H1 (cell line): Measurements from ENCODE around the gene SPAG5. TPM values are rescaled to one million over a fixed set of nuclear protein-coding genes. Genes with fewer than 3 reads are reported as not detected.

Experiments
- CTCF ChIA-PET: fragments of 300-600 bp; sonication (Branson Sonifier 250); formaldehyde crosslinking; loops from one replicate; lab custom pipeline; 2021; ENCODE audit not compliant: partially characterized antibody; lab: Charles Lee
- POLR2A ChIA-PET: fragments of 300-600 bp; sonication (Branson Sonifier 250); formaldehyde crosslinking; loops from one replicate; lab custom pipeline; 2021; ENCODE audit warnings: inconsistent platforms; ENCODE audit not compliant: partially characterized antibody; lab: Charles Lee
- DNase-seq, 2 experiments: peaks; one replicate each; pipeline versions ENCODE4 v3.0.0 to v3.0.0-alpha.2; 2010 to 2022; ENCODE audit warnings: low spot score in 2 of 2, low read depth in 1 of 2, mixed read lengths in 1 of 2
- FAIRE-seq: peaks from 2 replicates; lab custom pipeline; 2011; peaks lifted over from hg19 to GRCh38; lab: Jason Lieb, UNC
- H2AFZ ChIP-seq: 2 replicates; pipeline ENCODE4 v1.8.1; 2012; ENCODE audit warnings: low read length, inconsistent platforms
- H2AK5ac ChIP-seq: 2 replicates; pipeline ENCODE4 v1.6.1; 2013; ENCODE audit warnings: low read depth, low read length
- H2BK120ac ChIP-seq: replicated peaks from 2 replicates; pipeline ENCODE3; 2013; ENCODE audit warnings: low read depth, low read length, inconsistent platforms
- H2BK12ac ChIP-seq: 2 replicates; pipeline ENCODE4 v1.6.1; 2013; ENCODE audit warnings: low read depth, low read length
- H2BK15ac ChIP-seq: 2 replicates; pipeline ENCODE4 v1.6.1; 2013; ENCODE audit warnings: low read length
- H2BK20ac ChIP-seq: 2 replicates; pipeline ENCODE4 v1.6.1; 2013; ENCODE audit warnings: low read length
- H2BK5ac ChIP-seq: 2 replicates; pipeline ENCODE4 v1.6.1; 2013; ENCODE audit warnings: low read depth, low read length
- H3K14ac ChIP-seq: 2 replicates; pipeline ENCODE4 v1.6.1; 2013; ENCODE audit warnings: inconsistent platforms; ENCODE audit not compliant: insufficient read length
- H3K18ac ChIP-seq: 2 replicates; pipeline ENCODE4 v1.6.1; 2013; ENCODE audit warnings: low read length; ENCODE audit errors: extremely low read depth
- H3K23ac ChIP-seq: 2 replicates; pipeline ENCODE4 v1.6.1; 2013; ENCODE audit warnings: inconsistent platforms; ENCODE audit not compliant: insufficient read length
- H3K23me2 ChIP-seq: 2 replicates; pipeline ENCODE4 v1.6.1; 2013; ENCODE audit warnings: low read depth, low read length
- H3K27ac ChIP-seq: 2 replicates; pipeline ENCODE4 v1.6.1; 2011; ENCODE audit warnings: low read depth, low read length, inconsistent platforms
- H3K27me3 ChIP-seq, 4 experiments: replicated peaks in 1 of 4; 1 replicate in 1 of 4; 2 replicates in 3 of 4; pipeline versions ENCODE4 v1.6.1 to v1.8.1; 2011 to 2013; ENCODE audit warnings: low read length in 3 of 4, mild to moderate bottlenecking in 3 of 4, inconsistent platforms in 2 of 4, mixed read lengths in 2 of 4, moderate library complexity in 1 of 4; ENCODE audit not compliant: control insufficient read depth in 3 of 4, insufficient read depth in 3 of 4; ENCODE audit errors: extremely low read depth in 1 of 4
- H3K36me3 ChIP-seq, 4 experiments: 2 replicates each; pipeline versions ENCODE4 v1.6.1 to v1.8.1; 2011 to 2013; ENCODE audit warnings: mild to moderate bottlenecking in 4 of 4, low read length in 3 of 4, moderate library complexity in 2 of 4, control low read depth in 1 of 4, inconsistent platforms in 1 of 4; ENCODE audit not compliant: insufficient read depth in 4 of 4, control insufficient read depth in 2 of 4
- H3K4ac ChIP-seq: replicated peaks from 2 replicates; pipeline ENCODE3; 2013; ENCODE audit warnings: low read length, low read depth, mixed read lengths, inconsistent platforms; ENCODE audit not compliant: insufficient read length
- H3K4me1 ChIP-seq, 4 experiments: replicated peaks in 1 of 4; 1 replicate in 1 of 4; 2 replicates in 3 of 4; pipeline versions ENCODE4 v1.6.1 to v1.8.1; 2011 to 2013; ENCODE audit warnings: low read length in 3 of 4, inconsistent platforms in 2 of 4, mixed read lengths in 1 of 4; ENCODE audit not compliant: insufficient read depth in 4 of 4, control insufficient read depth in 3 of 4
- H3K4me2 ChIP-seq, 2 experiments: 2 replicates each; pipeline versions ENCODE4 v1.6.1 to v1.8.1; 2011 to 2013; ENCODE audit warnings: low read depth in 2 of 2, low read length in 2 of 2, control low read depth in 1 of 2, inconsistent platforms in 1 of 2, mild to moderate bottlenecking in 1 of 2; ENCODE audit not compliant: insufficient read depth in 1 of 2
- H3K4me3 ChIP-seq, 4 experiments: fragments of 200-600, 300-600 bp in 1 of 4; sonication (generic), shearing (Covaris generic), sonication (Bioruptor Twin) in 1 of 4; 2 replicates each; pipeline versions ENCODE4 v1.5.1 to v1.8.1; 2011 to 2016; ENCODE audit warnings: low read length in 4 of 4, low read depth in 3 of 4, control low read depth in 2 of 4, inconsistent platforms in 2 of 4, mild to moderate bottlenecking in 2 of 4, mixed read lengths in 1 of 4, moderate library complexity in 1 of 4; ENCODE audit not compliant: insufficient read depth in 2 of 4; ENCODE audit errors: extremely low read depth in 1 of 4
- H3K56ac ChIP-seq: replicated peaks from 2 replicates; pipeline ENCODE3; 2013; ENCODE audit warnings: low read depth, mild to moderate bottlenecking, mixed read lengths, low read length, inconsistent platforms; ENCODE audit not compliant: insufficient read length
- H3K79me1 ChIP-seq: 2 replicates; pipeline ENCODE4 v1.6.1; 2013; ENCODE audit warnings: low read depth, low read length, control low read depth
- H3K79me2 ChIP-seq, 2 experiments: 2 replicates each; pipeline versions ENCODE4 v1.6.1 to v1.8.1; 2012 to 2013; ENCODE audit warnings: low read length in 2 of 2, mild to moderate bottlenecking in 2 of 2, inconsistent platforms in 1 of 2; ENCODE audit not compliant: insufficient read depth in 2 of 2, control insufficient read depth in 1 of 2
- H3K9ac ChIP-seq, 4 experiments: replicated peaks in 1 of 4; 1 replicate in 1 of 4; 2 replicates in 3 of 4; pipeline versions ENCODE4 v1.6.1 to v1.8.1; 2011 to 2013; ENCODE audit warnings: low read depth in 3 of 4, low read length in 3 of 4, control low read depth in 2 of 4, mild to moderate bottlenecking in 2 of 4, moderate library complexity in 2 of 4, inconsistent platforms in 1 of 4; ENCODE audit errors: extremely low read depth in 1 of 4
- H3K9me3 ChIP-seq, 2 experiments: 2 replicates each; pipeline versions ENCODE4 v1.6.1 to v1.8.1; 2012 to 2013; ENCODE audit warnings: mild to moderate bottlenecking in 2 of 2, moderate library complexity in 2 of 2, control low read depth in 1 of 2, inconsistent platforms in 1 of 2, low read depth in 1 of 2, low read length in 1 of 2, mixed read lengths in 1 of 2; ENCODE audit not compliant: insufficient read depth in 2 of 2
- H4K20me1 ChIP-seq, 2 experiments: replicated peaks in 1 of 2; 2 replicates each; pipeline versions ENCODE3 to v1.8.1; 2011 to 2013; ENCODE audit warnings: inconsistent platforms in 2 of 2, low read length in 2 of 2, mild to moderate bottlenecking in 1 of 2; ENCODE audit not compliant: insufficient read depth in 2 of 2, control insufficient read depth in 1 of 2
- H4K5ac ChIP-seq: 2 replicates; pipeline ENCODE4 v1.6.1; 2013; ENCODE audit warnings: low read length, low read depth, mixed read lengths, inconsistent platforms; ENCODE audit not compliant: insufficient read length
- H4K8ac ChIP-seq: 2 replicates; pipeline ENCODE4 v1.8.0; 2013; ENCODE audit warnings: mild to moderate bottlenecking, moderate library complexity, low read length, inconsistent platforms; ENCODE audit not compliant: insufficient read depth; ENCODE audit errors: extremely low read depth
- H4K91ac ChIP-seq: replicated peaks from 2 replicates; pipeline ENCODE3; 2013; ENCODE audit warnings: low read length, mixed read lengths, inconsistent platforms; ENCODE audit not compliant: insufficient read length
- ATF3 ChIP-seq: IDR thresholded peaks from 2 replicates; pipeline ENCODE4 v1.6.1; 2011; ENCODE audit warnings: low read depth, mild to moderate bottlenecking, low read length; ENCODE audit not compliant: insufficient read depth
- CBX8 ChIP-seq: fragments of 300-800, 300-1000 bp; sonication (generic); IDR thresholded peaks from 2 replicates; pipeline ENCODE4 v1.7.1; 2016; ENCODE audit warnings: low read depth, low read length, borderline replicate concordance
- CHD2 ChIP-seq: IDR thresholded peaks from 2 replicates; pipeline ENCODE4 v1.6.1; 2012; ENCODE audit warnings: low read length, improper control_type of control experiment
- EGR1 ChIP-seq: IDR thresholded peaks from 2 replicates; pipeline ENCODE4 v1.6.1; 2011; ENCODE audit warnings: low read depth, low read length, borderline replicate concordance
- GABPA ChIP-seq: IDR thresholded peaks from 2 replicates; pipeline ENCODE4 v1.6.1; 2011; ENCODE audit warnings: mild to moderate bottlenecking, low read length, moderate library complexity, borderline replicate concordance; ENCODE audit not compliant: insufficient read depth
- HDAC6 ChIP-seq: IDR thresholded peaks from one replicate; pipeline ENCODE4 v1.7.1; 2012; ENCODE audit warnings: low read depth, mild to moderate bottlenecking, inconsistent platforms, low read length, moderate library complexity
- PHF8 ChIP-seq: fragments of 200-600 bp; sonication (generic); conservative IDR thresholded peaks from 2 replicates; pipeline ENCODE4 v1.7.1; 2012; ENCODE audit warnings: low read depth, mild to moderate bottlenecking, inconsistent platforms, low read length, moderate library complexity
- POLR2AphosphoS5 ChIP-seq: IDR thresholded peaks from 2 replicates; pipeline ENCODE4 v1.6.1; 2011; ENCODE audit warnings: low read depth, low read length
- SP1 ChIP-seq: IDR thresholded peaks from 2 replicates; pipeline ENCODE4 v1.6.1; 2011; ENCODE audit warnings: low read depth, low read length
- USF2 ChIP-seq: IDR thresholded peaks from 2 replicates; pipeline ENCODE4 v1.6.1; 2011; ENCODE audit warnings: low read length, improper control_type of control experiment
- WGBS, 2 experiments: shearing (Covaris generic) in 1 of 2; methylation state at CpG; one replicate each; pipeline versions ENCODE4 v1.1.6 to v1.1.7; 2013 to 2015; ENCODE audit warnings: low lambda C conversion rate in 2 of 2, mixed read lengths in 2 of 2, inconsistent platforms in 1 of 2, low coverage in 1 of 2, missing lambda C conversion rate in 1 of 2; ENCODE audit not compliant: insufficient replicate concordance in 2 of 2, insufficient coverage in 1 of 2, insufficient read length in 1 of 2; ENCODE audit errors: extremely low coverage in 1 of 2, missing lambda C conversion rate in 1 of 2; 5-methylcytosine and 5-hydroxymethylcytosine counted together
- polyA plus RNA-seq, 7 experiments: library from polyadenylated mRNA; depleted of rRNA in 3 of 7; stranded (reverse) in 5 of 7; unstranded in 2 of 7; fragments of >200 nt in 5 of 7; fragments of 200-250 nt in 2 of 7; gene quantifications; 1 replicate in 5 of 7; 2 replicates in 1 of 7; 4 replicates in 1 of 7; pipeline versions ENCODE4 v1.2.1 to v1.2.3, GENCODE V29; 2011 to 2013; ENCODE audit warnings: missing spikeins in 2 of 7, mixed read lengths in 2 of 7
- total RNA-seq: library from RNA; stranded (reverse); fragmentation: NEBNext Ultra II Directional; extraction: Animal tissue kit (Norgen Biotek cat#: 25700); gene quantifications from 2 replicates; pipeline ENCODE4 v1.2.1, GENCODE V29; 2021

Gene SPAG5
- total and polyA plus RNA-seq, 2 of the 8 experiments (the other 6 are each of a cell fraction or from before 2014, with no cell fraction given): 57.1 to 129 TPM

GRCh38 chr17:28573966-28574480 lies 24.8 kb downstream of the SPAG5 start:
- FAIRE-seq: no peak
- no peaks in the 10 kb centered on the region for H3K9me3 ChIP-seq
- H2BK20ac ChIP-seq: no peak overlapping the region
- ChIA-PET CTCF (interaction anchor here (1.1 to 3.5 kb wide), 6 partner anchors 19 to 217 kb away, joined by 3 to 18 read pairs (median 4); partner anchors contain the start of genes POLDIP2 and SPAG5), POLR2A (interaction anchor here (1.0 to 4.2 kb wide), 3 partner anchors 25 to 89 kb away, joined by 3 to 24 read pairs (median 13); partner anchors contain the start of genes BLTP2 and SPAG5)
- H3K56ac ChIP-seq: no peak overlapping the region
- peaks cover 2 to 9% (median 6%) of the 10 kb centered on the region in 4 experiments; a peak in 6 of 7 replicates for H3K4me1 ChIP-seq
- H3K4me2 ChIP-seq: no peak overlapping the region
- H2AFZ ChIP-seq: no peak overlapping the region
- no peak for DNase-seq
- no peak overlapping the region for H3K4me3 ChIP-seq
- no peak overlapping the region for H2BK12ac ChIP-seq
- H2BK15ac ChIP-seq: no peak overlapping the region
- no peak overlapping the region for H2BK5ac ChIP-seq
- no peak overlapping the region for H3K14ac ChIP-seq
- no peak overlapping the region for H4K8ac ChIP-seq
- H4K91ac ChIP-seq: no peak overlapping the region
- H2BK120ac ChIP-seq: no peak overlapping the region
- H3K23ac ChIP-seq: no peak overlapping the region
- no peak overlapping the region for H4K5ac ChIP-seq
- H3K27me3 ChIP-seq: peaks cover 0 to 8% (median 4%) of the 10 kb centered on the region in 4 experiments; a peak in 4 of 7 replicates
- no peak overlapping the region for H2AK5ac ChIP-seq
- WGBS, 2 experiments: 88% methylated on average over 6 of the region's 6 CpGs; no CpG with 5 or more reads in 1 of the 2 experiments
- peaks cover 8 to 17% (median 15%) of the 10 kb centered on the region in 4 experiments for H3K36me3 ChIP-seq
- H3K27ac ChIP-seq: no peak overlapping the region
- TF ChIP-seq GABPA (no peak), SP1 (no peak), CBX8 (no peak), PHF8 (no peak), ATF3 (no peak), POLR2AphosphoS5 (no peak), CHD2 (no peak), HDAC6 (no peak), USF2 (no peak), EGR1 (no peak)
- H3K23me2 ChIP-seq: peaks cover 6% of the 10 kb centered on the region
- H3K79me2 ChIP-seq: peaks cover 0 to 12% of the 10 kb centered on the region in 2 experiments; a peak in 2 of 4 replicates
- peaks cover 3 to 4% of the 10 kb centered on the region in 2 experiments for H4K20me1 ChIP-seq
- no peak overlapping the region for H3K18ac ChIP-seq
- H3K9ac ChIP-seq: no peak overlapping the region
- H3K4ac ChIP-seq: no peak overlapping the region
- no peaks in the 10 kb centered on the region for H3K79me1 ChIP-seq
